Mucosa of stomach (tissue), 1 donor: Measurements from ENCODE around the gene CACNA2D3.

Experiments
- H3K27me3 ChIP-seq: one replicate; pipeline ENCODE4 v1.7.0; 2013; ENCODE audit warnings: mild to moderate bottlenecking, low read length; ENCODE audit not compliant: control insufficient read depth, insufficient read depth
- H3K36me3 ChIP-seq: one replicate; pipeline ENCODE4 v1.7.0; 2013; ENCODE audit warnings: low read length; ENCODE audit not compliant: control insufficient read depth, insufficient read depth
- H3K4me1 ChIP-seq: one replicate; pipeline ENCODE4 v1.7.0; 2013; ENCODE audit warnings: mild to moderate bottlenecking, low read length; ENCODE audit not compliant: control insufficient read depth, insufficient read depth
- H3K4me3 ChIP-seq: one replicate; pipeline ENCODE4 v1.7.0; 2013; ENCODE audit warnings: low read length
- H3K9ac ChIP-seq: one replicate; pipeline ENCODE4 v1.7.0; 2013; ENCODE audit warnings: mild to moderate bottlenecking, low read length, moderate library complexity
- H3K9me3 ChIP-seq: one replicate; pipeline ENCODE4 v1.7.0; 2013; ENCODE audit warnings: mild to moderate bottlenecking, low read length, moderate library complexity; ENCODE audit not compliant: control insufficient read depth
- donor health status: Pancreatic carcinoma.

CACNA2D3 gene

GRCh38 chr3:54874816-54875556 is 752.6 kb downstream of the CACNA2D3 start:
- Histone ChIP-seq H3K4me3 (no peak overlapping the region), H3K36me3 (no peaks in the 10 kb centered on the region)

GRCh38 chr3:54875596-54876268 is 753.4 kb downstream of the CACNA2D3 start:
- Histone ChIP-seq H3K9ac (no peak overlapping the region), H3K27me3 (no peaks in the 10 kb centered on the region), H3K9me3 (no peaks in the 10 kb centered on the region), H3K4me3 (no peak overlapping the region), H3K36me3 (no peaks in the 10 kb centered on the region), H3K4me1 (no peaks in the 10 kb centered on the region)

More at GRCh38 chr3:54874816-54875556, 752.6 kb downstream of the CACNA2D3 start:
- no peaks in the 10 kb centered on the region for H3K9me3 ChIP-seq
- no peak overlapping the region for H3K9ac ChIP-seq
- H3K4me1 ChIP-seq = no peaks in the 10 kb centered on the region
- no peaks in the 10 kb centered on the region for H3K27me3 ChIP-seq

- H3K4me3 ChIP-seq = no peak overlapping the region
- H3K27me3 ChIP-seq = no peaks in the 10 kb centered on the region
- no peaks in the 10 kb centered on the region for H3K9me3 ChIP-seq
- no peaks in the 10 kb centered on the region for H3K36me3 ChIP-seq
- H3K4me1 ChIP-seq = no peaks in the 10 kb centered on the region
- H3K9ac ChIP-seq = no peak overlapping the region
Observed at GRCh38 chr3:54876694-54877093, 754.3 kb downstream of the CACNA2D3 start.

DNA sequence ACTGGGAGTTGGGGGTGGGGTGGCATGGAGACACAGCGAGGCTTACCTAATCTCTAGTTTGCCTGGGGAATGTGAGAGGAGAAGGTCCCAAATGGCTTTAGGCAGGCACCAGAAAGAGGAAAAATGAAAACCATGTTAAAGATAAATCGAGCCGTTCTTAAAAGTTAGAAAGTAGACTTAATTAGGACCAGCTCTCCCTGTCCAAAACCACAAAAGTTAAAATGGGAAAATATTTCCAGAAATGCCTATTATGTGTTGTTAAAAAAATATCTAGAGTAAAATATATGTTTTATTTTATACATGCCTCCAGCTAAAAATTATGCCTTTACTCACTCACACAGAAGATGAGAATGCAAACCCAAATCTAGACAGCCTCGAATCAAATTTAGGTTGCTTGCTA is 755.4 kb downstream of the CACNA2D3 start:
- Histone ChIP-seq H3K9ac (no peak overlapping the region), H3K4me1 (no peaks in the 10 kb centered on the region)

DNA sequence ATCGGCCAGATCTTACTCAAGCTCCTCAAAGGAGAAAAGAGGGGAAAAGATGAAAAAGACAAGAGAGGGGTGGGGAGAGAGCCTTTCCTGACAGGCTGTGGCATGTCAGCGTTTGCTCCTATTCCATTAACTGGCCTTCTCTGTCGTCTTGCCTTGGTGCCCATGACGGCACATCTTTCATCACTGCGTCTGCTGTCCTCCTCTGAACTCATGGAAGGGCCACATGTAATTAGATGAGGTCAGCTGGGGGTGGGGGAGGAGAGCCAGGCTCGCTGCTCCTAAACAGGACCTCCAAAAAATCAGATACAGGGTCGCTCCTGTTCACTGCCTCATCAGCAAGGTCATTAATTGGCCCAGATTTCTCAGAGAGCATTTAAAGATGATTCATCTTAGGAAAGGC is 755.8 kb downstream of the CACNA2D3 start:
- Histone ChIP-seq H3K9me3 (no peaks in the 10 kb centered on the region), H3K27me3 (no peaks in the 10 kb centered on the region), H3K36me3 (no peaks in the 10 kb centered on the region), H3K4me3 (no peak overlapping the region), H3K9ac (no peak overlapping the region), H3K4me1 (no peaks in the 10 kb centered on the region)

More for the DNA sequence above, 755.4 kb downstream of the CACNA2D3 start:
- Histone ChIP-seq H3K9me3 (no peaks in the 10 kb centered on the region), H3K4me3 (no peak overlapping the region), H3K27me3 (no peaks in the 10 kb centered on the region), H3K36me3 (no peaks in the 10 kb centered on the region)

DNA sequence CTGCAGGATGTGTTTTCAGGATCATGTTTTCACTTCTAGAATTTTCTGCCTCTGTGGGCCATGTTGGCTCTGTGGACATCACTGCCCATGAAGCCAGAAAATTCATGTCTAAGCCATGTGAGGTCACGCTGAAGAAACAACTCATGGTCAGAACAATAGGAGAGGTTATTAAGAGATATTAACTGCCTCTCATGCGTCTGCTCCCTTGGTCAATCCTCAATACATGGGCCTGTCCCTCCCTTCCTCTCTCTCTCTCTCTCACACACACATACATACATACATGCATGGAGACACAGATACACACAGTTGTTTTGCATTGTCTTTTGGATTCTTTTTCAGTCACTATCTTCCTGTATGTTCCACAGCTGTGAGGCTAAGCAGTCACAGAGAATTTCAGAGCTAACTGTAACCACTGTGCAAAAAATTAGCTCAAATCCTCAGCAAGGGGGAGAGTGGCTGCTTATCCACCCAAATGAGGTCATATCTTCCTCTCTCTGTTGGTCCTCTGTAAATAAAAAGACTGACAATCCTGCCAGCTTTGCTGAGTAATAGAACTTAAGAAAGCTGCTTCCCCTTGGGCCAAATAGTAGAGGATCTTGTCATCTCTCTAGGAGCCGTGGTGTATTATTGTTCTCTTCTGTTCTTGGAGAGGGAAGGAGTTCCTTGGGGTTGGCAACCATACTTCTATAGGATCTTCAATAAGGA is 759.9 kb downstream of the CACNA2D3 start:
- no peaks in the 10 kb centered on the region for H3K9me3 ChIP-seq
- H3K9ac ChIP-seq = no peak overlapping the region
- no peaks in the 10 kb centered on the region for H3K27me3 ChIP-seq
- no peaks in the 10 kb centered on the region for H3K4me1 ChIP-seq
- H3K4me3 ChIP-seq = no peak overlapping the region
- no peaks in the 10 kb centered on the region for H3K36me3 ChIP-seq

DNA sequence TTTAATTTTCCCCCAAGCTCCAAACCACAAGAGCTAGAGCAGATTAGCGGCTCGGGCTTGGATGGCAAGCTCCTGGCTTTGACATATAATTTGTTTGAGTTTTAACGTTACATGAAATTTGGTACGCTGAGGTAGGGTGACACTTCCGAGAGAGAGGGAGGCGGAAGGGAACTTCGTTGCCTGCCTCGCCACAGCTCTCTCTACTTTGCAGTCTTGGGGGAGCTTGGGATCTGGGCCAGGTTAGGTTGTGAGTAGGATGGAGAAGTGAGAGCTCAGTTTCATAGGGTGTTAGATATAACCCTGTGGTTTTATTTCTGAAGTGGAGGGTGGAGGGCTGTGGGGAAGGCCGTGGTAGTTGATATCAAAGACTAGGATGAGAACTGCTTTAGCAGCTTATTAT is 765.8 kb downstream of the CACNA2D3 start:
- Histone ChIP-seq H3K9ac (no peak overlapping the region), H3K27me3 (no peaks in the 10 kb centered on the region), H3K4me3 (no peak overlapping the region), H3K9me3 (no peaks in the 10 kb centered on the region), H3K36me3 (no peaks in the 10 kb centered on the region), H3K4me1 (peaks cover 19% of the 10 kb centered on the region)

DNA sequence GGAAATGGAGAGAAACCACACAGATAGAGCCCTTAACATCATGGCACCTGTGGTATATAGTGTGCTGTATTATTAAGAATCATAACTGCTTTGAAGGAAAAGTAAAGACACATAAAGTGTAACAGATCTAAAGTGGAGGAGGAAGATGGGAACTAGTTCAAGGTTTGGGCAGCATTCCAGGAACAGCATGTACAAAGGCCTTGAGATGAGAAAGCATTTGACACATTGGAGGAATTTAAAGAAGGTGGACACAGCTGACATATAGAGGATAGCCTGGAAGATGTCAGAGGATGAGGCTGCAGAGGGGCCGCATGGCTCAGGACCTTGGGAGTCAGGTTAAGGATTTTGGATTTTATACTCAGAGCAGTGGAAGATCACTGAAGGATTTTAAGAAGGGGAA is 766.5 kb downstream of the CACNA2D3 start:
- no peak overlapping the region for H3K4me3 ChIP-seq
- H3K4me1 ChIP-seq = peaks cover 19% of the 10 kb centered on the region
- no peaks in the 10 kb centered on the region for H3K9me3 ChIP-seq
- no peaks in the 10 kb centered on the region for H3K27me3 ChIP-seq
- no peak overlapping the region for H3K9ac ChIP-seq
- H3K36me3 ChIP-seq = no peaks in the 10 kb centered on the region

DNA sequence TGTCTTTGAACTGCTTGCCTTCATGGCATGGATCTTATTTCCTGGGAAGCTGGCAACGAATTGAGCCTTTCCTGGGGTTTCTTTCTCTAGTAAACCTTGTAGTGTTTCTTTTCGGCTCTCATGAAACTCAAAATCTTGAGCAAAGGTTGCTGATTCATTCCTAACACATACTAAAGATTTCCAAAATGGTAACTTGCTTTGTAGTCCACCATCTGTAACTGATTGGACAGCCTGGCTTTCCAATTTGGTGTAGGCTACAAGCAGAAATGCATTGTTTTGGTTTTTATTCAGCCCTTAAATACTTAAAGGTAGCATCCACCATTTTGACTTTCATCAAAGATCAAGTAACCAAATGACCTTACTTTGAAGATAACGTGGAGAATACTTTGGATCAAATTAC is 767.4 kb downstream of the CACNA2D3 start:
- Histone ChIP-seq H3K9me3 (no peaks in the 10 kb centered on the region), H3K4me3 (no peak overlapping the region), H3K4me1 (peaks cover 19% of the 10 kb centered on the region), H3K36me3 (no peaks in the 10 kb centered on the region), H3K27me3 (no peaks in the 10 kb centered on the region), H3K9ac (no peak overlapping the region)

DNA sequence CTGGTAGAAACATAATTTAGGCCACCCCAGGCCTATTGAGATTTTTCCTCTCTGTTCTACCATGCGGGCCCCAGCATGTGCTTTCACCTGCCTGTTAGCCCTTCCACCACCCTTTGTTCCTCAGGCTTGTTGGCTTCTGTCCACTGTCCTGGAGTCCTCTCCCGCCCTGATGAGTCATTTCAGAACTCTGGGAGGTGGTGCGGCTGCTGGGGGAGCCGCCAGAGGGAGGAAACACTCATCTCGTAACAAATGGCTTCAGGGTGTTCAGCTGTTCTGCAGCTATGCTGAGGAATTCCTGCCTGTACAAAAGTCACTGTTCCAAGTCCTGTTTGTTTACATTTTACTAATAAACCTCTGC is 769.2 kb downstream of the CACNA2D3 start:
- H3K9me3 ChIP-seq = no peaks in the 10 kb centered on the region
- no peaks in the 10 kb centered on the region for H3K27me3 ChIP-seq
- H3K36me3 ChIP-seq = no peaks in the 10 kb centered on the region
- peaks cover 19% of the 10 kb centered on the region for H3K4me1 ChIP-seq
- H3K9ac ChIP-seq = no peak overlapping the region
- H3K4me3 ChIP-seq = no peak overlapping the region

- Histone ChIP-seq H3K27me3 (no peaks in the 10 kb centered on the region), H3K9me3 (no peaks in the 10 kb centered on the region), H3K4me1 (peaks cover 19% of the 10 kb centered on the region), H3K9ac (no peak overlapping the region), H3K4me3 (no peak overlapping the region), H3K36me3 (no peaks in the 10 kb centered on the region)
Observed at GRCh38 chr3:54892168-54892567, 769.8 kb downstream of the CACNA2D3 start.

DNA sequence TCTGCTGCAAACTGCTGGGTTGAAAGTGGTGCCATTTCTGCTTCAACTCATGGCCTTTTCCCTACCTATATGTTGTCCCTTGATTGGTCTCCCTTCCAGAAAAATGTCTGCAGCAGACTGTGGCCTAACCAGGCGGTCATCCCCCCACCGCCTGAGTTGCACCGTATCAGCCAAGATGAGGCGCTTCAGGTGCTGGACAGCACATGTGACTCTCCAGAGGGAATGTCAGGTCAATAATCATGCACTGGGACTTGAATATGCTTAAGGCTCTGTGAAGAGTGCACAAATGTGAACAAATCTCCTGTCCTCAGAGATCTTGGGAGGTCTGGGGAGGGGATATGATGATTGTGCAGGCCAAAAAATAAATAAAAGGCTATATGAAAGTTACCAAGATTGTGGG is 773.3 kb downstream of the CACNA2D3 start:
- Histone ChIP-seq H3K4me3 (no peak overlapping the region), H3K36me3 (no peaks in the 10 kb centered on the region), H3K27me3 (no peaks in the 10 kb centered on the region), H3K4me1 (peaks cover 19% of the 10 kb centered on the region), H3K9me3 (no peaks in the 10 kb centered on the region), H3K9ac (no peak overlapping the region)
